ENCODE measurements around the gene YPEL2.

DNA sequence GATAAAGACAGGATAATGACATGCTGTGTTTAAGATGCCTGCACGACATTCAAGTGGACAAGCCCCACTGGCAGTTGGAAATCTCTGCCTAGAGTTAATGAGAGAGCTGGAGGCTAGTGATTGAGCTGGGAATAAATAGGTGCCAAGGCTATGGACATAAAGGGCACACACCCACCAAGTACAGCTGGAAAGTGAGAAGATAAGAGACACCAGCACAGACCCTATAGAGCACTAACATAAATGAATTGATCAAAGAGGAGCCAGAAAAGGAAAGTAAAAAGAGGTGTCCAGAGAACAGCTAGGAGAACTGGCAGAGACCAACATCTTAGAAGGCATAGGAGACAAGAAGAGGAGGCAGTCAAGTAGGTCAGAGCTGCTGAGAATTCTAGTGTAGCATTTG, 101.2 kb downstream of the YPEL2 start:
- TF ChIP-seq, protein P1, sequence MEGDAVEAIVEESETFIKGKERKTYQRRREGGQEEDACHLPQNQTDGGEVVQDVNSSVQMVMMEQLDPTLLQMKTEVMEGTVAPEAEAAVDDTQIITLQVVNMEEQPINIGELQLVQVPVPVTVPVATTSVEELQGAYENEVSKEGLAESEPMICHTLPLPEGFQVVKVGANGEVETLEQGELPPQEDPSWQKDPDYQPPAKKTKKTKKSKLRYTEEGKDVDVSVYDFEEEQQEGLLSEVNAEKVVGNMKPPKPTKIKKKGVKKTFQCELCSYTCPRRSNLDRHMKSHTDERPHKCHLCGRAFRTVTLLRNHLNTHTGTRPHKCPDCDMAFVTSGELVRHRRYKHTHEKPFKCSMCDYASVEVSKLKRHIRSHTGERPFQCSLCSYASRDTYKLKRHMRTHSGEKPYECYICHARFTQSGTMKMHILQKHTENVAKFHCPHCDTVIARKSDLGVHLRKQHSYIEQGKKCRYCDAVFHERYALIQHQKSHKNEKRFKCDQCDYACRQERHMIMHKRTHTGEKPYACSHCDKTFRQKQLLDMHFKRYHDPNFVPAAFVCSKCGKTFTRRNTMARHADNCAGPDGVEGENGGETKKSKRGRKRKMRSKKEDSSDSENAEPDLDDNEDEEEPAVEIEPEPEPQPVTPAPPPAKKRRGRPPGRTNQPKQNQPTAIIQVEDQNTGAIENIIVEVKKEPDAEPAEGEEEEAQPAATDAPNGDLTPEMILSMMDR (conservative IDR thresholded peaks at IDR 0.05; ENCODE audit: low read length) = no peak
- no peak for TF ChIP-seq EZH2phosphoT487 (IDR thresholded peaks at IDR 0.05; ENCODE audit: borderline replicate concordance, low read depth, low read length)

Data from OCI-LY7 (cell line).